HepG2 (cell line): ENCODE results near the gene TCOF1. TPM values are rescaled to one million over a fixed set of nuclear protein-coding genes. Genes with fewer than 3 reads are reported as not detected.

ENCODE experiments used
- GATA4 ChIP-seq: sonication (generic); IDR thresholded peaks from 2 replicates; pipeline ENCODE4 v1.6.1; 2016; ENCODE audit warnings: antibody characterized with exemption, low read depth, borderline replicate concordance
- MEIS2 ChIP-seq: sonication (generic); formaldehyde crosslinking; IDR thresholded peaks from 2 replicates; pipeline ENCODE4 v1.9.0; 2021; ENCODE audit warnings: mild to moderate bottlenecking, missing genetic modification reagents
- NFIB ChIP-seq: sonication (generic); formaldehyde crosslinking; IDR thresholded peaks from 2 replicates; pipeline ENCODE4 v1.9.0; 2021; ENCODE audit warnings: missing genetic modification reagents, mild to moderate bottlenecking, borderline replicate concordance
- PAF1 ChIP-seq: IDR thresholded peaks from 2 replicates; pipeline ENCODE4 v1.6.1; 2016; ENCODE audit warnings: missing genetic modification reagents, missing compliant biosample characterization
- PATZ1 ChIP-seq: sonication (generic); formaldehyde crosslinking; IDR thresholded peaks from 2 replicates; pipeline ENCODE4 v1.4.0; 2020; ENCODE audit warnings: missing genetic modification reagents
- RBM39 ChIP-seq: fragments of 200-400 bp; formaldehyde crosslinking; IDR thresholded peaks from one replicate; pipeline ENCODE4 v1.6.1; 2018; ENCODE audit warnings: antibody characterized with exemption, mild to moderate bottlenecking, low read depth, low read length; ENCODE audit not compliant: poor library complexity, severe bottlenecking
- TOE1 ChIP-seq: sonication (generic); formaldehyde crosslinking; IDR thresholded peaks from 2 replicates; pipeline ENCODE4 v1.4.0; 2020; ENCODE audit warnings: mild to moderate bottlenecking, missing genetic modification reagents
- ZNF317 ChIP-seq: sonication (generic); formaldehyde crosslinking; IDR thresholded peaks from 2 replicates; pipeline ENCODE4 v1.5.0; 2020; ENCODE audit warnings: mild to moderate bottlenecking, missing genetic modification reagents
- polyA plus RNA-seq, 8 experiments: library from polyadenylated mRNA; depleted of rRNA in 3 of 8; stranded (reverse) in 7 of 8; unstranded in 1 of 8; fragments of >200 nt; fragmentation: Illumina TruSeq in 4 of 8; extraction: Trizol in 4 of 8; gene quantifications; 2 replicates each; pipeline versions ENCODE4 v1.2.1 to v1.2.3, GENCODE V29; 2011 to 2016; ENCODE audit warnings: low read depth in 4 of 8, missing spikeins in 1 of 8, mixed read lengths in 1 of 8; ENCODE audit not compliant: insufficient read depth in 1 of 8
- total RNA-seq, 5 experiments: library from RNA; depleted of rRNA; stranded (reverse); fragments of >200 nt; fragmentation: Illumina TruSeq; extraction: Trizol; gene quantifications; 2 replicates each; pipeline ENCODE4 v1.2.3, GENCODE V29; 2016; ENCODE audit warnings: low read depth in 1 of 5
- TF ChIP-seq, protein P1 (sequence below): sonication (generic); formaldehyde crosslinking; IDR thresholded peaks from 2 replicates; pipeline ENCODE4 v1.4.0; 2020; ENCODE audit warnings: missing genetic modification reagents
- TF ChIP-seq, protein P2 (sequence below): sonication (generic); formaldehyde crosslinking; IDR thresholded peaks from 2 replicates; pipeline ENCODE4 v1.5.0; 2020; ENCODE audit warnings: mild to moderate bottlenecking, missing genetic modification reagents, moderate library complexity
- TF ChIP-seq, protein P3 (sequence below): sonication (generic); formaldehyde crosslinking; IDR thresholded peaks from 2 replicates; pipeline ENCODE4 v1.9.0; 2022; ENCODE audit warnings: missing genetic modification reagents, mild to moderate bottlenecking, borderline replicate concordance

The TCOF1 gene
- total and polyA plus RNA-seq, 2 of the 13 experiments (the other 11 are each of a cell fraction or from before 2014, with no cell fraction given): 10.1 to 41.6 TPM

- TF ChIP-seq, protein P1, sequence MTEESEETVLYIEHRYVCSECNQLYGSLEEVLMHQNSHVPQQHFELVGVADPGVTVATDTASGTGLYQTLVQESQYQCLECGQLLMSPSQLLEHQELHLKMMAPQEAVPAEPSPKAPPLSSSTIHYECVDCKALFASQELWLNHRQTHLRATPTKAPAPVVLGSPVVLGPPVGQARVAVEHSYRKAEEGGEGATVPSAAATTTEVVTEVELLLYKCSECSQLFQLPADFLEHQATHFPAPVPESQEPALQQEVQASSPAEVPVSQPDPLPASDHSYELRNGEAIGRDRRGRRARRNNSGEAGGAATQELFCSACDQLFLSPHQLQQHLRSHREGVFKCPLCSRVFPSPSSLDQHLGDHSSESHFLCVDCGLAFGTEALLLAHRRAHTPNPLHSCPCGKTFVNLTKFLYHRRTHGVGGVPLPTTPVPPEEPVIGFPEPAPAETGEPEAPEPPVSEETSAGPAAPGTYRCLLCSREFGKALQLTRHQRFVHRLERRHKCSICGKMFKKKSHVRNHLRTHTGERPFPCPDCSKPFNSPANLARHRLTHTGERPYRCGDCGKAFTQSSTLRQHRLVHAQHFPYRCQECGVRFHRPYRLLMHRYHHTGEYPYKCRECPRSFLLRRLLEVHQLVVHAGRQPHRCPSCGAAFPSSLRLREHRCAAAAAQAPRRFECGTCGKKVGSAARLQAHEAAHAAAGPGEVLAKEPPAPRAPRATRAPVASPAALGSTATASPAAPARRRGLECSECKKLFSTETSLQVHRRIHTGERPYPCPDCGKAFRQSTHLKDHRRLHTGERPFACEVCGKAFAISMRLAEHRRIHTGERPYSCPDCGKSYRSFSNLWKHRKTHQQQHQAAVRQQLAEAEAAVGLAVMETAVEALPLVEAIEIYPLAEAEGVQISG (CRISPR knock-in tag): 0 out of 2 replicates have a peak, but pooled peaks have one; percentile 17
- TF ChIP-seq PAF1 (CRISPR knock-in tag) (no peak), ZNF317 (CRISPR knock-in tag) (no peak), MEIS2 (no peak), RBM39 (no peak), PATZ1 (CRISPR knock-in tag) (no peak), GATA4 (no peak), NFIB (CRISPR knock-in tag) (no peak), TOE1 (CRISPR knock-in tag) (no peak)
- TF ChIP-seq, protein P2, sequence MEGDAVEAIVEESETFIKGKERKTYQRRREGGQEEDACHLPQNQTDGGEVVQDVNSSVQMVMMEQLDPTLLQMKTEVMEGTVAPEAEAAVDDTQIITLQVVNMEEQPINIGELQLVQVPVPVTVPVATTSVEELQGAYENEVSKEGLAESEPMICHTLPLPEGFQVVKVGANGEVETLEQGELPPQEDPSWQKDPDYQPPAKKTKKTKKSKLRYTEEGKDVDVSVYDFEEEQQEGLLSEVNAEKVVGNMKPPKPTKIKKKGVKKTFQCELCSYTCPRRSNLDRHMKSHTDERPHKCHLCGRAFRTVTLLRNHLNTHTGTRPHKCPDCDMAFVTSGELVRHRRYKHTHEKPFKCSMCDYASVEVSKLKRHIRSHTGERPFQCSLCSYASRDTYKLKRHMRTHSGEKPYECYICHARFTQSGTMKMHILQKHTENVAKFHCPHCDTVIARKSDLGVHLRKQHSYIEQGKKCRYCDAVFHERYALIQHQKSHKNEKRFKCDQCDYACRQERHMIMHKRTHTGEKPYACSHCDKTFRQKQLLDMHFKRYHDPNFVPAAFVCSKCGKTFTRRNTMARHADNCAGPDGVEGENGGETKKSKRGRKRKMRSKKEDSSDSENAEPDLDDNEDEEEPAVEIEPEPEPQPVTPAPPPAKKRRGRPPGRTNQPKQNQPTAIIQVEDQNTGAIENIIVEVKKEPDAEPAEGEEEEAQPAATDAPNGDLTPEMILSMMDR (CRISPR knock-in tag): peak; percentile 95
- TF ChIP-seq, protein P3, sequence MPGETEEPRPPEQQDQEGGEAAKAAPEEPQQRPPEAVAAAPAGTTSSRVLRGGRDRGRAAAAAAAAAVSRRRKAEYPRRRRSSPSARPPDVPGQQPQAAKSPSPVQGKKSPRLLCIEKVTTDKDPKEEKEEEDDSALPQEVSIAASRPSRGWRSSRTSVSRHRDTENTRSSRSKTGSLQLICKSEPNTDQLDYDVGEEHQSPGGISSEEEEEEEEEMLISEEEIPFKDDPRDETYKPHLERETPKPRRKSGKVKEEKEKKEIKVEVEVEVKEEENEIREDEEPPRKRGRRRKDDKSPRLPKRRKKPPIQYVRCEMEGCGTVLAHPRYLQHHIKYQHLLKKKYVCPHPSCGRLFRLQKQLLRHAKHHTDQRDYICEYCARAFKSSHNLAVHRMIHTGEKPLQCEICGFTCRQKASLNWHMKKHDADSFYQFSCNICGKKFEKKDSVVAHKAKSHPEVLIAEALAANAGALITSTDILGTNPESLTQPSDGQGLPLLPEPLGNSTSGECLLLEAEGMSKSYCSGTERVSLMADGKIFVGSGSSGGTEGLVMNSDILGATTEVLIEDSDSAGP (CRISPR knock-in tag): peak; percentile 49
Measured at GRCh38 chr5:150436141-150436680, 78.7 kb downstream of the TCOF1 start (continued).
